ENCODE results near the gene SLC2A5. TPM values are rescaled to one million over a fixed set of nuclear protein-coding genes. Genes with fewer than 3 reads are reported as not detected.

Gene SLC2A5
- total and polyA plus RNA-seq, 2 of the 4 experiments (the other 2 are of a cell fraction) = 0.03 to 0.18 TPM

DNA sequence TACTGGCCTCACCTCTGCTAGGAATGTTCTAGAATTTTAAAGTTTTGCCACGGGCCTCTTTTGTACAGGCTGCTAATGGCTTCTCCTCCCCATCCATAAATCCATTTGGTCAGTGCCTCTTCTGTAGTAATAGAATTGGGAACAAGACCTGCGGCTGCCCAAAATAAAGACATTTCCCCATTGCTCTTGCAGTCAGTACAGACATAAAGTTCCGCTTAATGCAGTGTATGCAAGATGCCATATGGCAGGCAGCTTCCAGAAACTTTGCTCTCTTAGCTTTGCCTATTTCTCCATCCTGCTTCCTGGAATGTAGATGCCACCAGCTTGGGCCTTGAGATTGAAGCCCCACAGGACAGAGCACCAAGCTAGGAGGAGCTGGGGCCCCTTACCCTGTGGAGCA is 3.7 kb upstream of the SLC2A5 start:
- no peak for ATAC-seq (ENCODE audit: low read depth)
- no peak overlapping the region for H2AK9ac ChIP-seq (replicated peaks; ENCODE audit: low read depth, low read length, poor library complexity)
- H3K14ac ChIP-seq (replicated peaks; ENCODE audit: low read depth, low read length) = no peak overlapping the region
- no peak overlapping the region for H2BK5ac ChIP-seq (ENCODE audit: low read depth, low read length, poor library complexity, severe bottlenecking)
- no peak overlapping the region for H3K27ac ChIP-seq (ENCODE audit: insufficient read depth, low read length)
- H3K4ac ChIP-seq (ENCODE audit: low read depth, low read length) = no peak overlapping the region
- H2AK5ac ChIP-seq (ENCODE audit: low read depth, low read length) = no peak overlapping the region
- no peak overlapping the region for H3K4me2 ChIP-seq (ENCODE audit: low read depth, low read length)
- no peak overlapping the region for H2BK120ac ChIP-seq (ENCODE audit: low read depth, low read length)
- no peak overlapping the region for H3K23ac ChIP-seq (ENCODE audit: low read depth, low read length)
- H4K91ac ChIP-seq (ENCODE audit: insufficient read depth, low read depth, low read length) = no peak overlapping the region
- no peak overlapping the region for H3K18ac ChIP-seq (ENCODE audit: low read depth, low read length)
- intact Hi-C loops (cut with micrococcal nuclease) = no loop called here
- DNase-seq = no peak
- H4K5ac ChIP-seq (ENCODE audit: low read depth, low read length) = no peak overlapping the region
- no peaks in the 10 kb centered on the region for H4K20me1 ChIP-seq (ENCODE audit: insufficient read depth, low read length)
- no peak for TF ChIP-seq POLR2A (IDR thresholded peaks at IDR 0.05; ENCODE audit: low read depth, low read length)
- no peaks in the 10 kb centered on the region for H3K36me3 ChIP-seq (ENCODE audit: control insufficient read depth, insufficient read depth, low read length)
- BruUV-seq (replicated peaks) = no TSS peak
- POLR2A ChIA-PET (ENCODE audit: unreplicated experiment) = no interaction called here
- peaks cover 11% of the 10 kb centered on the region for H3K27me3 ChIP-seq (ENCODE audit: control insufficient read depth, insufficient read depth, low read length)
- no peaks in the 10 kb centered on the region for H3K9me1 ChIP-seq (ENCODE audit: insufficient read depth, low read length)
- no CpG with 5 or more reads among the region's 3 CpGs for WGBS, 2 experiments (ENCODE audit: extremely low coverage in 2 of 2, insufficient read length in 1 of 2)
- in situ Hi-C loops (cut with MboI; ENCODE audit: low sequenced_read_pairs) = no loop called here
- H4K8ac ChIP-seq (ENCODE audit: low read depth in 2 of 2, low read length in 2 of 2) = no peak overlapping the region
- H3K9me3 ChIP-seq (ENCODE audit: control insufficient read depth, insufficient read depth, low read length) = no peaks in the 10 kb centered on the region
- H3K4me3 ChIP-seq (ENCODE audit: insufficient read depth, low read depth, low read length) = no peak overlapping the region
- no peak overlapping the region for H2BK20ac ChIP-seq (ENCODE audit: low read depth, low read length)
- no peak overlapping the region for H2BK15ac ChIP-seq (ENCODE audit: low read depth, low read length)
- H2AFZ ChIP-seq (replicated peaks; ENCODE audit: low read length, poor library complexity) = no peak overlapping the region
- H3K79me1 ChIP-seq (ENCODE audit: low read depth in 1 of 2, low read length in 2 of 2) = no peaks in the 10 kb centered on the region
- CTCF ChIA-PET = interaction anchor here (0.8 kb wide), 1 partner anchor 9 kb away, joined by 3 read pairs; no protein-coding TSS in a partner anchor
- no peak overlapping the region for H3K9ac ChIP-seq (ENCODE audit: low read depth, low read length)
- no peak overlapping the region for H3K56ac ChIP-seq (ENCODE audit: extremely low read depth, insufficient read depth, low read length)
- H3K4me1 ChIP-seq (ENCODE audit: control insufficient read depth, insufficient read depth, low read length) = peaks cover 5% of the 10 kb centered on the region
- dilution Hi-C loops (cut with HindIII; ENCODE audit: low sequenced_read_pairs, unreplicated experiment) = no loop called here
